ENCODE data around the gene OAS2.
"Not testable (repeated sequence)": the region's sequence is repeated elsewhere in the genome, so short reads cannot be mapped to it uniquely, and the experiment has no call there.

The OAS2 gene

GRCh38 chr12:112957125-112957524 is 21.2 kb upstream of the OAS2 start:
- not testable (repeated sequence) for ATAC-seq

GRCh38 chr12:112961074-112961473 is 17.2 kb upstream of the OAS2 start:
- ATAC-seq, result no peak

GRCh38 chr12:112961536-112961935 is 16.8 kb upstream of the OAS2 start:
- ATAC-seq, result no peak

- no peak for ATAC-seq
These were observed 15.8 kb upstream of the OAS2 start for GRCh38 chr12:112962561-112962960.

- ATAC-seq, result no peak
These were observed 15.0 kb upstream of the OAS2 start for GRCh38 chr12:112963227-112963861.

GRCh38 chr12:112964067-112964670 is 14.2 kb upstream of the OAS2 start:
- no peak for ATAC-seq

- no peak for ATAC-seq
These were observed 13.4 kb upstream of the OAS2 start for GRCh38 chr12:112964915-112965314.

GRCh38 chr12:112965643-112966042 is 12.7 kb upstream of the OAS2 start:
- no peak for ATAC-seq

- no peak for ATAC-seq
These were observed 11.0 kb upstream of the OAS2 start for GRCh38 chr12:112967306-112967705.

GRCh38 chr12:112967858-112968257 is 10.5 kb upstream of the OAS2 start:
- ATAC-seq, result no peak

GRCh38 chr12:112969547-112970306 is 8.6 kb upstream of the OAS2 start:
- ATAC-seq, result no peak

- ATAC-seq, result no peak
These were observed 7.9 kb upstream of the OAS2 start for GRCh38 chr12:112970391-112970790.

- no peak for ATAC-seq
These were observed 7.1 kb upstream of the OAS2 start for GRCh38 chr12:112971248-112971647.

- ATAC-seq, result no peak
These were observed 5.1 kb upstream of the OAS2 start for GRCh38 chr12:112973011-112973735.

GRCh38 chr12:112973818-112974231 is 4.5 kb upstream of the OAS2 start:
- ATAC-seq, result no peak

GRCh38 chr12:112974904-112975303 is 3.4 kb upstream of the OAS2 start:
- ATAC-seq, result no peak

GRCh38 chr12:112977139-112977538 is 1.2 kb upstream of the OAS2 start:
- ATAC-seq, result no peak

GRCh38 chr12:112977641-112978040 is 678 bp upstream of the OAS2 start:
- ATAC-seq, result no peak

GRCh38 chr12:112979041-112979680 is 842 bp downstream of the OAS2 start:
- ATAC-seq, result peak; percentile 34

- ATAC-seq, result no peak
These were observed 2.3 kb downstream of the OAS2 start for GRCh38 chr12:112980491-112981158.

- ATAC-seq, result no peak
These were observed 7.4 kb downstream of the OAS2 start for GRCh38 chr12:112985642-112986290.
